Right atrium auricular region (tissue), 2 donors: Measurements from ENCODE around the gene SERTM1. TPM values are rescaled to one million over a fixed set of nuclear protein-coding genes. Genes with fewer than 3 reads are reported as not detected.

Source experiments
- DNase-seq: peaks from one replicate; pipeline ENCODE4 v3.0.0-alpha.2; 2019; ENCODE audit warnings: low spot score
- H3K27ac ChIP-seq, 2 donors: fragments of 200-600 bp; sonication (generic); 1 replicate in 1 of 2; 2 replicates in 1 of 2; pipeline ENCODE4 v1.5.1; 2016 to 2019
- H3K27me3 ChIP-seq, 2 donors: fragments of 200-600 bp; sonication (generic); one replicate each; pipeline versions ENCODE4 v1.5.1 to v1.6.0; 2017 to 2019
- H3K36me3 ChIP-seq: fragments of 200-600 bp; sonication (generic); one replicate; pipeline ENCODE4 v1.5.1; 2016
- H3K4me1 ChIP-seq, 2 donors: fragments of 200-600 bp; sonication (generic); one replicate each; pipeline versions ENCODE4 v1.5.1 to v1.6.0; 2017 to 2019
- H3K4me3 ChIP-seq, 2 donors: fragments of 200-600 bp; sonication (generic); 1 replicate in 1 of 2; 2 replicates in 1 of 2; pipeline ENCODE4 v1.5.1; 2017 to 2019; ENCODE audit warnings: mild to moderate bottlenecking in 1 of 2, moderate library complexity in 1 of 2
- H3K9me3 ChIP-seq, 2 donors: fragments of 200-600 bp; sonication (generic); one replicate each; pipeline ENCODE4 v1.5.1; 2019
- total RNA-seq, 2 donors: library from RNA; depleted of rRNA; stranded (reverse); fragments of >200 nt; gene quantifications; one replicate each; pipeline ENCODE4 v1.1.0, GENCODE V29; 2016
- TF ChIP-seq, protein P1 (sequence below), 2 donors: fragments of 200-600 bp; sonication (generic); IDR thresholded peaks; one replicate each; pipeline ENCODE4 v1.5.1; 2019; ENCODE audit warnings: antibody characterized with exemption in 2 of 2

Gene SERTM1
- total RNA-seq, 2 donors from 2014 or later: 0.30 to 0.98 TPM

GRCh38 chr13:36710396-36710795 is 36.6 kb downstream of the SERTM1 start:
- no peaks in the 10 kb centered on the region for H3K9me3 ChIP-seq
- H3K4me1 ChIP-seq: no peaks in the 10 kb centered on the region
- no peak for DNase-seq
- H3K27ac ChIP-seq: no peak overlapping the region
- no peaks in the 10 kb centered on the region for H3K36me3 ChIP-seq
- no peak overlapping the region for H3K4me3 ChIP-seq
- H3K27me3 ChIP-seq: no peaks in the 10 kb centered on the region
- TF ChIP-seq, protein P1, sequence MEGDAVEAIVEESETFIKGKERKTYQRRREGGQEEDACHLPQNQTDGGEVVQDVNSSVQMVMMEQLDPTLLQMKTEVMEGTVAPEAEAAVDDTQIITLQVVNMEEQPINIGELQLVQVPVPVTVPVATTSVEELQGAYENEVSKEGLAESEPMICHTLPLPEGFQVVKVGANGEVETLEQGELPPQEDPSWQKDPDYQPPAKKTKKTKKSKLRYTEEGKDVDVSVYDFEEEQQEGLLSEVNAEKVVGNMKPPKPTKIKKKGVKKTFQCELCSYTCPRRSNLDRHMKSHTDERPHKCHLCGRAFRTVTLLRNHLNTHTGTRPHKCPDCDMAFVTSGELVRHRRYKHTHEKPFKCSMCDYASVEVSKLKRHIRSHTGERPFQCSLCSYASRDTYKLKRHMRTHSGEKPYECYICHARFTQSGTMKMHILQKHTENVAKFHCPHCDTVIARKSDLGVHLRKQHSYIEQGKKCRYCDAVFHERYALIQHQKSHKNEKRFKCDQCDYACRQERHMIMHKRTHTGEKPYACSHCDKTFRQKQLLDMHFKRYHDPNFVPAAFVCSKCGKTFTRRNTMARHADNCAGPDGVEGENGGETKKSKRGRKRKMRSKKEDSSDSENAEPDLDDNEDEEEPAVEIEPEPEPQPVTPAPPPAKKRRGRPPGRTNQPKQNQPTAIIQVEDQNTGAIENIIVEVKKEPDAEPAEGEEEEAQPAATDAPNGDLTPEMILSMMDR (IDR thresholded peaks at IDR 0.05): no peak

GRCh38 chr13:36712290-36712689 is 38.5 kb downstream of the SERTM1 start:
- TF ChIP-seq, protein P1 (IDR thresholded peaks at IDR 0.05): no peak
- no peaks in the 10 kb centered on the region for H3K9me3 ChIP-seq
- DNase-seq: no peak
- no peaks in the 10 kb centered on the region for H3K36me3 ChIP-seq
- H3K27me3 ChIP-seq: no peaks in the 10 kb centered on the region
- H3K27ac ChIP-seq: no peak overlapping the region
- H3K4me3 ChIP-seq: no peak overlapping the region
- H3K4me1 ChIP-seq: no peaks in the 10 kb centered on the region

- no peak for DNase-seq
- Histone ChIP-seq H3K36me3 (no peaks in the 10 kb centered on the region), H3K4me1 (no peaks in the 10 kb centered on the region), H3K27me3 (no peaks in the 10 kb centered on the region), H3K9me3 (no peaks in the 10 kb centered on the region), H3K4me3 (no peak overlapping the region), H3K27ac (no peak overlapping the region)
- TF ChIP-seq, protein P1 (IDR thresholded peaks at IDR 0.05): no peak
Measured at GRCh38 chr13:36712770-36713169, 39.0 kb downstream of the SERTM1 start.

DNA sequence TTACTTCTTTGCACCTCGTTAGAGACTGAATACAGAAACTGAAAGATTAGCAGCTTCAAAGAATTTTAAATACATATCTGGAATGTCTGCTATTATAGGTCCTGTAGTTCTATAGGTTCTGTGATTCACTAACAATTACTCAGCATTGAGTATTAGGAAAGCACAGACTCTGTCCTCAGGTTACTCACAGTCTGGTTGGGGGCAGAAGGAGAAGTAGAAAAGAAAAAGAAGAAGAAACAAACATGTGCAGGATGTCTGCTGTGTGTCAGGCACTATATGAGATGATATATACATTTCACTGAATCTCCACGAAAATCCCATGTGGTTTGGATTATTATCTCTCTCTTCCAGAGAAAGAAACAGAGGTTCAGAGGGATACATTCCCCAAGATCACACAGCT is 40.1 kb downstream of the SERTM1 start:
- H3K4me1 ChIP-seq: no peaks in the 10 kb centered on the region
- H3K9me3 ChIP-seq: no peaks in the 10 kb centered on the region
- H3K27me3 ChIP-seq: no peaks in the 10 kb centered on the region
- no peak for DNase-seq
- no peak overlapping the region for H3K27ac ChIP-seq
- no peaks in the 10 kb centered on the region for H3K36me3 ChIP-seq
- H3K4me3 ChIP-seq: no peak overlapping the region
- TF ChIP-seq, protein P1 (IDR thresholded peaks at IDR 0.05): no peak

- TF ChIP-seq, protein P1 (IDR thresholded peaks at IDR 0.05): no peak
- Histone ChIP-seq H3K27me3 (no peaks in the 10 kb centered on the region), H3K36me3 (no peaks in the 10 kb centered on the region), H3K9me3 (no peaks in the 10 kb centered on the region), H3K4me3 (no peak overlapping the region), H3K4me1 (no peaks in the 10 kb centered on the region), H3K27ac (no peak overlapping the region)
- no peak for DNase-seq
Measured at GRCh38 chr13:36715841-36716240, 42.0 kb downstream of the SERTM1 start.

DNA sequence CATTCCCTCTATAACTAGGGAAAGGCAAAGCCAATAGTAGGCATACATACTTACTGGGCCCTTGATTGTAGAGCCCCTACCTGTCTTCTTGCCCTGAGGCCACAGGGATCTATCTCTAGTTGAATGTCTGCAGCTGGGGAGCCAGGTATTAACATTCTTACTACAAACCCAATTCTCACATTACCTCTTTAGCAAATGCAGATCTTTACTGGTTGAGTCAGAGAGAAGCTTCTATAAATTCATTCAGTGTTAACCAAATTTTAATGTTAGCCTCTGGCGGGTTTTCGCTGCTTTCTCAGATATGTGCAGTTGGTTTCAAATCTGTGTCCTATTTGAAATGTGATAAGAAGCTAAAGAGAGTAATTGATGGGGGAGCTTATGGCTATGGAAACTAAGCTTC is 43.2 kb downstream of the SERTM1 start:
- H3K4me1 ChIP-seq: no peaks in the 10 kb centered on the region
- TF ChIP-seq, protein P1 (IDR thresholded peaks at IDR 0.05): no peak
- no peaks in the 10 kb centered on the region for H3K27me3 ChIP-seq
- no peak overlapping the region for H3K4me3 ChIP-seq
- DNase-seq: no peak
- no peaks in the 10 kb centered on the region for H3K9me3 ChIP-seq
- H3K36me3 ChIP-seq: no peaks in the 10 kb centered on the region
- no peak overlapping the region for H3K27ac ChIP-seq
